Measurements from ENCODE around the gene PELI3. TPM values are rescaled to one million over a fixed set of nuclear protein-coding genes. Genes with fewer than 3 reads are reported as not detected.

The PELI3 gene
- 10 to 100 TPM; 19.0 to 23.4 (median 20.5) TPM for total RNA-seq

- H3K27ac ChIP-seq = peak within 1 kb of the TSS; percentile 71
- no peak for TF ChIP-seq CTCF (IDR thresholded peaks at IDR 0.05)
- no peak for TF ChIP-seq POLR2A (IDR thresholded peaks at IDR 0.05)
- no peak for TF ChIP-seq EP300 (IDR thresholded peaks at IDR 0.05)
- no peak for TF ChIP-seq POLR2AphosphoS5 (IDR thresholded peaks at IDR 0.05)
- H3K27me3 ChIP-seq = no peaks in the 10 kb centered on the region
- H3K9me3 ChIP-seq = no peaks in the 10 kb centered on the region
- peaks cover 22% of the 10 kb centered on the region for H3K4me1 ChIP-seq
- H3K4me3 ChIP-seq = peak within 1 kb of the TSS; percentile 78
- WGBS = under 1% methylated on average over 27 of the region's 63 CpGs
- peak; percentile 96 to 97 for DNase-seq (ENCODE audit: low spot score in 2 of 2)
- H3K36me3 ChIP-seq = peaks cover 12% of the 10 kb centered on the region
These were observed at the start of gene PELI3 for GRCh38 chr11:66466225-66467033. Gene PELI3, plus strand, starts transcription at chr11:66466905. Its CDS starts 1,224 bp downstream, at chr11:66468129.

- DNase-seq (ENCODE audit: low spot score in 2 of 2) = no peak
- Histone ChIP-seq H3K36me3 (no peaks in the 10 kb centered on the region), H3K27me3 (peaks cover 55% of the 10 kb centered on the region), H3K27ac (no peak overlapping the region), H3K4me3 (no peak overlapping the region), H3K4me1 (peaks cover 14% of the 10 kb centered on the region), H3K9me3 (no peaks in the 10 kb centered on the region)
- TF ChIP-seq POLR2A (IDR thresholded peaks at IDR 0.05) (no peak), EP300 (IDR thresholded peaks at IDR 0.05) (no peak), CTCF (IDR thresholded peaks at IDR 0.05) (no peak), POLR2AphosphoS5 (IDR thresholded peaks at IDR 0.05) (no peak)
- WGBS = 75% methylated on average over 11 of the region's 11 CpGs
These were observed 49.7 kb upstream of the PELI3 start for GRCh38 chr11:66417000-66417399.

- DNase-seq (ENCODE audit: low spot score in 2 of 2) = no peak
- no peaks in the 10 kb centered on the region for H3K9me3 ChIP-seq
- no peaks in the 10 kb centered on the region for H3K36me3 ChIP-seq
- WGBS = 12% methylated on average over 16 of the region's 16 CpGs
- peaks cover 52% of the 10 kb centered on the region for H3K27me3 ChIP-seq
- TF ChIP-seq EP300 (IDR thresholded peaks at IDR 0.05) (no peak), CTCF (IDR thresholded peaks at IDR 0.05) (peak; percentile 6 to 22)
- no peak overlapping the region for H3K4me3 ChIP-seq
- peaks cover 14% of the 10 kb centered on the region for H3K4me1 ChIP-seq
- no peak overlapping the region for H3K27ac ChIP-seq
These were observed 48.3 kb upstream of the PELI3 start for GRCh38 chr11:66418168-66418985.

- 56% methylated on average over 3 of the region's 3 CpGs for WGBS
- no peak for TF ChIP-seq POLR2A (IDR thresholded peaks at IDR 0.05)
- DNase-seq (ENCODE audit: low spot score in 2 of 2) = no peak
- peaks cover 14% of the 10 kb centered on the region for H3K4me1 ChIP-seq
- H3K4me3 ChIP-seq = no peak overlapping the region
- H3K9me3 ChIP-seq = no peaks in the 10 kb centered on the region
- no peak overlapping the region for H3K27ac ChIP-seq
- no peaks in the 10 kb centered on the region for H3K36me3 ChIP-seq
- peaks cover 46% of the 10 kb centered on the region for H3K27me3 ChIP-seq
These were observed 47.8 kb upstream of the PELI3 start for GRCh38 chr11:66418986-66419308.

GRCh38 chr11:66419825-66420224 lies 46.9 kb upstream of the PELI3 start:
- WGBS = 2% methylated on average over 6 of the region's 30 CpGs
- TF ChIP-seq POLR2A (IDR thresholded peaks at IDR 0.05) = no peak
- Histone ChIP-seq H3K9me3 (no peaks in the 10 kb centered on the region), H3K27ac (no peak overlapping the region), H3K4me1 (peaks cover 14% of the 10 kb centered on the region), H3K36me3 (no peaks in the 10 kb centered on the region), H3K27me3 (peaks cover 37% of the 10 kb centered on the region), H3K4me3 (no peak overlapping the region)
- no peak for DNase-seq (ENCODE audit: low spot score in 2 of 2)
